Stomach (tissue), 19 donors: ENCODE data around the gene PARP8. TPM values are rescaled to one million over a fixed set of nuclear protein-coding genes. Genes with fewer than 3 reads are reported as not detected.
"Not testable (repeated sequence)": the region's sequence is repeated elsewhere in the genome, so short reads cannot be mapped to it uniquely, and the experiment has no call there.

Source experiments
- DNase-seq, 2 donors: peaks; one replicate each; pipeline versions ENCODE4 v3.0.0 to v3.0.0-alpha.2; 2013 to 2019
- H3K27ac ChIP-seq, 5 donors: fragments of 200-600 bp in 4 of 5; sonication (generic) in 4 of 5; one replicate each; pipeline ENCODE4 v1.5.1; 2013 to 2019; ENCODE audit warnings: mild to moderate bottlenecking in 1 of 5, moderate library complexity in 1 of 5
- H3K27me3 ChIP-seq, 3 donors: fragments of 200-600 bp; sonication (generic); one replicate each; pipeline ENCODE4 v1.5.1; 2017 to 2019; ENCODE audit warnings: mixed run types in 1 of 3
- H3K36me3 ChIP-seq, 4 donors: fragments of 200-600 bp; sonication (generic); 1 replicate in 3 of 4; 2 replicates in 1 of 4; pipeline ENCODE4 v1.5.1; 2016 to 2019
- H3K4me1 ChIP-seq, 4 donors: fragments of 200-600 bp; sonication (generic); one replicate each; pipeline ENCODE4 v1.5.1; 2016 to 2019
- H3K4me3 ChIP-seq, 4 donors: fragments of 200-600 bp; sonication (generic) in 3 of 4; one replicate each; pipeline ENCODE4 v1.5.1; 2016 to 2019; ENCODE audit warnings: mild to moderate bottlenecking in 1 of 4
- H3K9me3 ChIP-seq, 4 donors: fragments of 200-600 bp; sonication (generic); one replicate each; pipeline ENCODE4 v1.5.1; 2016 to 2019
- CTCF ChIP-seq, 7 experiments: fragments of 450-650 bp in 4 of 7; fragments of 200-600 bp in 3 of 7; sonication (generic) in 3 of 7; IDR thresholded peaks; one replicate each; pipeline ENCODE4 v1.5.1; 2016 to 2019; ENCODE audit warnings: antibody characterized with exemption in 7 of 7, control low read depth in 2 of 7, mild to moderate bottlenecking in 1 of 7
- EP300 ChIP-seq: sonication (generic); formaldehyde crosslinking; IDR thresholded peaks from one replicate; pipeline ENCODE4 v1.6.1; 2017; ENCODE audit warnings: antibody characterized with exemption
- POLR2A ChIP-seq, 4 donors: fragments of 450-650 bp; IDR thresholded peaks; one replicate each; pipeline ENCODE4 v1.6.1; 2016; ENCODE audit warnings: antibody characterized with exemption in 4 of 4, control low read depth in 2 of 4, mild to moderate bottlenecking in 1 of 4, moderate library complexity in 1 of 4
- POLR2AphosphoS5 ChIP-seq, 3 donors: sonication (generic); formaldehyde crosslinking; IDR thresholded peaks; one replicate each; pipeline ENCODE4 v1.6.1; 2016; ENCODE audit warnings: antibody characterized with exemption in 3 of 3
- WGBS, 5 donors: extraction: QIAGEN DNeasy Blood & Tissue Kit in 3 of 5; methylation state at CpG; one replicate each; pipeline versions ENCODE4 v1.1.5 to v1.1.7; 2013 to 2018; 5-methylcytosine and 5-hydroxymethylcytosine counted together
- intact Hi-C: fragments of 100-400 bp; cut with DNase I; formaldehyde crosslinking; loops from one replicate; pipeline ENCODE4 v1.15.1; 2023; ENCODE audit warnings: low total_unique reads
- long read RNA-seq, 10 donors: transcript quantifications; one replicate each; lab custom pipeline, GENCODE V29; 2026
- polyA plus RNA-seq, 3 donors: library from polyadenylated mRNA; stranded (reverse); fragments of 200-250 nt; gene quantifications; one replicate each; pipeline ENCODE4 v1.2.3, GENCODE V29; 2013
- total RNA-seq, 5 donors: library from RNA; depleted of rRNA; stranded (reverse); fragments of >200 nt; gene quantifications; one replicate each; pipeline versions ENCODE4 v1.1.0 to v1.2.3, GENCODE V29; 2014 to 2016
- donor health status: healthy with polysubstance abuse.
- donor health status: Bipolar disorder and iron deficiency.
- donor health status: healthy.

PARP8 gene
- 10 to 100 TPM in 4 of 5 donors, 1 to 10 TPM in 1; 6.7 to 54.2 (median 31.7) TPM for total RNA-seq
- polyA plus RNA-seq: 10 to 100 TPM in 2 of 3 donors, 1 to 10 TPM in 1; 8.3 to 15.0 (median 10.1) TPM
- long read RNA-seq, donor 1, full-length matches to known transcripts: 1 of 1 reads
- long read RNA-seq, donor 1, partial matches to known transcripts: 0 of 1 reads
- long read RNA-seq, donor 1, other reads (novel, unspliced or antisense): 0 of 1 reads
- long read RNA-seq, donor 2, full-length matches to known transcripts: 1 of 1 reads
- long read RNA-seq, donor 2, partial matches to known transcripts: 0 of 1 reads
- long read RNA-seq, donor 2, other reads (novel, unspliced or antisense): 0 of 1 reads
- long read RNA-seq, donor 3: 0 reads
- long read RNA-seq, donor 4: 0 reads
- long read RNA-seq, donor 5, full-length matches to known transcripts: 1 of 1 reads
- long read RNA-seq, donor 5, partial matches to known transcripts: 0 of 1 reads
- long read RNA-seq, donor 5, other reads (novel, unspliced or antisense): 0 of 1 reads
- long read RNA-seq, donor 6, partial matches to known transcripts: 8 of 9 reads
- long read RNA-seq, donor 6, other reads (novel, unspliced or antisense): 0 of 9 reads
- long read RNA-seq, donor 7: 0 reads
- long read RNA-seq, donor 8, full-length matches to known transcripts: 1 of 1 reads
- long read RNA-seq, donor 8, partial matches to known transcripts: 0 of 1 reads
- long read RNA-seq, donor 8, other reads (novel, unspliced or antisense): 0 of 1 reads
- long read RNA-seq, donor 9, partial matches to known transcripts: 6 of 7 reads
- long read RNA-seq, donor 9, other reads (novel, unspliced or antisense): 0 of 7 reads
- long read RNA-seq, donor 10: 0 reads

GRCh38 chr5:50666261-50667022 is at the start of gene PARP8:
PARP8 (plus strand) TSS chr5:50666637; CDS start chr5:50667096, 459 bp downstream.
- TF ChIP-seq POLR2A (IDR thresholded peaks at IDR 0.05) (no peak), POLR2AphosphoS5 (IDR thresholded peaks at IDR 0.05) (peak in 1 of 3 donors; percentile 24)
- H3K4me1 ChIP-seq: peaks cover 13 to 60% (median 36%) of the 10 kb centered on the region in 4 donors
- no peaks in the 10 kb centered on the region for H3K9me3 ChIP-seq
- WGBS, 5 donors: 0 to 1% (median 0%) methylated on average over 20 to 64 of the region's 66 CpGs
- peak; percentile 51 to 80 for DNase-seq
- H3K4me3 ChIP-seq: peak within 1 kb of the TSS; percentile 70 to 94 (median 78)
- H3K36me3 ChIP-seq: no peaks in the 10 kb centered on the region
- intact Hi-C loops: no loop called here
- no peaks in the 10 kb centered on the region for H3K27me3 ChIP-seq
- peak within 1 kb of the TSS; percentile 79 to 99 (median 97) for H3K27ac ChIP-seq

- no peak overlapping the region for H3K27ac ChIP-seq
- H3K9me3 ChIP-seq: no peaks in the 10 kb centered on the region
- WGBS, 5 donors: 27 to 56% (median 37%) methylated on average over 3 of the region's 3 CpGs
- DNase-seq: peak; percentile 9 to 36
- H3K4me1 ChIP-seq: no peaks in the 10 kb centered on the region
- no peak overlapping the region for H3K4me3 ChIP-seq
- H3K27me3 ChIP-seq: no peaks in the 10 kb centered on the region
- intact Hi-C loops: no loop called here
- no peaks in the 10 kb centered on the region for H3K36me3 ChIP-seq
- TF ChIP-seq POLR2AphosphoS5 (IDR thresholded peaks at IDR 0.05) (peak in 1 of 3 donors; percentile 11), POLR2A (IDR thresholded peaks at IDR 0.05) (no peak)
Measured at GRCh38 chr5:50623666-50624065, 42.8 kb upstream of the PARP8 start.

GRCh38 chr5:50634866-50635265 is 31.6 kb upstream of the PARP8 start:
- H3K9me3 ChIP-seq, H3K4me3 ChIP-seq, H3K36me3 ChIP-seq, H3K27me3 ChIP-seq, intact Hi-C loops, H3K27ac ChIP-seq, H3K4me1 ChIP-seq: not testable (repeated sequence)
- DNase-seq: peak in 1 of 2 donors; percentile 22
- 69 to 80% (median 78%) methylated on average over 2 of the region's 2 CpGs for WGBS, 5 donors

GRCh38 chr5:50637576-50637975 is 28.9 kb upstream of the PARP8 start:
- H3K27me3 ChIP-seq, H3K4me1 ChIP-seq, H3K4me3 ChIP-seq, H3K36me3 ChIP-seq, H3K27ac ChIP-seq, DNase-seq, intact Hi-C loops, H3K9me3 ChIP-seq: not testable (repeated sequence)
- WGBS, 5 donors: 69 to 85% (median 76%) methylated on average over 2 of the region's 2 CpGs

GRCh38 chr5:50646591-50646990 is 19.8 kb upstream of the PARP8 start:
- intact Hi-C loops: no loop called here
- Histone ChIP-seq H3K4me1 (no peaks in the 10 kb centered on the region), H3K4me3 (no peak overlapping the region), H3K27me3 (no peaks in the 10 kb centered on the region), H3K9me3 (no peaks in the 10 kb centered on the region), H3K27ac (no peak overlapping the region), H3K36me3 (no peaks in the 10 kb centered on the region)
- DNase-seq: no peak
- TF ChIP-seq POLR2A (IDR thresholded peaks at IDR 0.05): no peak
- no peak for TF ChIP-seq CTCF (IDR thresholded peaks at IDR 0.05)
- no peak for TF ChIP-seq POLR2AphosphoS5 (IDR thresholded peaks at IDR 0.05)
- TF ChIP-seq EP300: no peak
- WGBS, 5 donors: 67 to 84% (median 83%) methylated on average over 3 of the region's 3 CpGs

GRCh38 chr5:50647726-50648125 is 18.7 kb upstream of the PARP8 start:
- Histone ChIP-seq H3K4me3 (no peak overlapping the region), H3K4me1 (no peaks in the 10 kb centered on the region), H3K27ac (no peak overlapping the region), H3K27me3 (no peaks in the 10 kb centered on the region), H3K36me3 (no peaks in the 10 kb centered on the region), H3K9me3 (no peaks in the 10 kb centered on the region)
- no peak for DNase-seq
- 53 to 89% (median 64%) methylated on average over 3 of the region's 3 CpGs for WGBS, 5 donors
- intact Hi-C loops: no loop called here
- TF ChIP-seq CTCF (IDR thresholded peaks at IDR 0.05) (no peak), POLR2AphosphoS5 (IDR thresholded peaks at IDR 0.05) (no peak), POLR2A (IDR thresholded peaks at IDR 0.05) (no peak)
